ENCODE data around the gene CYP3A7. TPM values are rescaled to one million over a fixed set of nuclear protein-coding genes. Genes with fewer than 3 reads are reported as not detected.
"Not testable (repeated sequence)": the region's sequence is repeated elsewhere in the genome, so short reads cannot be mapped to it uniquely, and the experiment has no call there.

Gene CYP3A7
- total RNA-seq, 1 experiment from 2014 or later: not detected

GRCh38 chr7:99666013-99666395 lies 69.0 kb downstream of the CYP3A7 start:
- BruUV-seq (replicated peaks): no TSS peak
- H3K27me3 Mint-ChIP-seq (ENCODE audit: insufficient read depth, unreplicated experiment): no peaks in the 10 kb centered on the region
- Histone ChIP-seq H3K36me3 (ENCODE audit: control insufficient read depth, insufficient read depth, low read length) (no peaks in the 10 kb centered on the region), H3K27me3 (replicated peaks; ENCODE audit: control insufficient read depth, insufficient read depth, low read length) (no peaks in the 10 kb centered on the region), H3K4me1 (no peaks in the 10 kb centered on the region), H3K9me3 (no peaks in the 10 kb centered on the region), H3K4me3 (ENCODE audit: low read depth, low read length) (no peak overlapping the region)
- no peak for TF ChIP-seq CTCF (IDR thresholded peaks at IDR 0.05; ENCODE audit: insufficient read depth in 1 of 2, low read depth in 1 of 2, low read length in 1 of 2, severe bottlenecking in 1 of 2, unreplicated experiment in 1 of 2)
- H3K4me3 Mint-ChIP-seq (ENCODE audit: unreplicated experiment): no peak overlapping the region
- no peak for DNase-seq
- no peaks in the 10 kb centered on the region for H3K9me3 Mint-ChIP-seq (ENCODE audit: unreplicated experiment)
- POLR2A ChIA-PET: no interaction called here
- intact Hi-C loops (cut with micrococcal nuclease; ENCODE audit: unreplicated experiment): no loop called here
- no peak overlapping the region for H3K27ac Mint-ChIP-seq (ENCODE audit: unreplicated experiment)
- H3K36me3 Mint-ChIP-seq (ENCODE audit: insufficient read depth, unreplicated experiment): no peaks in the 10 kb centered on the region
- H3K4me1 Mint-ChIP-seq (ENCODE audit: low read depth, unreplicated experiment): no peaks in the 10 kb centered on the region
- CTCF ChIA-PET: no interaction called here

- DNase-seq: no peak
- H3K4me3 ChIP-seq (ENCODE audit: low read depth, low read length): no peak overlapping the region
- H3K9me3 Mint-ChIP-seq (ENCODE audit: unreplicated experiment): no peaks in the 10 kb centered on the region
- H3K36me3 Mint-ChIP-seq (ENCODE audit: insufficient read depth, unreplicated experiment): no peaks in the 10 kb centered on the region
- H3K4me1 Mint-ChIP-seq (ENCODE audit: low read depth, unreplicated experiment): no peaks in the 10 kb centered on the region
- no peak overlapping the region for H3K4me3 Mint-ChIP-seq (ENCODE audit: unreplicated experiment)
- CTCF ChIA-PET: interaction anchor here (0.6 kb wide), 1 partner anchor 19 kb away, joined by 5 read pairs; no protein-coding TSS in a partner anchor
- no TSS peak for BruUV-seq (replicated peaks)
- POLR2A ChIA-PET: no interaction called here
- intact Hi-C loops (cut with micrococcal nuclease; ENCODE audit: unreplicated experiment): no loop called here
- H3K4me1 ChIP-seq: no peaks in the 10 kb centered on the region
- H3K36me3 ChIP-seq (ENCODE audit: control insufficient read depth, insufficient read depth, low read length): no peaks in the 10 kb centered on the region
- H3K27me3 Mint-ChIP-seq (ENCODE audit: insufficient read depth, unreplicated experiment): no peaks in the 10 kb centered on the region
- no peak overlapping the region for H3K27ac Mint-ChIP-seq (ENCODE audit: unreplicated experiment)
- no peak for TF ChIP-seq CTCF (IDR thresholded peaks at IDR 0.05; ENCODE audit: insufficient read depth in 1 of 2, low read depth in 1 of 2, low read length in 1 of 2, severe bottlenecking in 1 of 2, unreplicated experiment in 1 of 2)
- H3K9me3 ChIP-seq: no peaks in the 10 kb centered on the region
- no peaks in the 10 kb centered on the region for H3K27me3 ChIP-seq (replicated peaks; ENCODE audit: control insufficient read depth, insufficient read depth, low read length)
Observed at GRCh38 chr7:99665312-99666012, 69.5 kb downstream of the CYP3A7 start.

- BruUV-seq (replicated peaks); H3K27me3 Mint-ChIP-seq (ENCODE audit: insufficient read depth, unreplicated experiment); H3K27me3 ChIP-seq (replicated peaks; ENCODE audit: control insufficient read depth, insufficient read depth, low read length); H3K4me3 Mint-ChIP-seq (ENCODE audit: unreplicated experiment); DNase-seq; H3K4me1 Mint-ChIP-seq (ENCODE audit: low read depth, unreplicated experiment); intact Hi-C loops (cut with micrococcal nuclease; ENCODE audit: unreplicated experiment); CTCF ChIA-PET; H3K27ac Mint-ChIP-seq (ENCODE audit: unreplicated experiment); POLR2A ChIA-PET; H3K36me3 Mint-ChIP-seq (ENCODE audit: insufficient read depth, unreplicated experiment); H3K4me1 ChIP-seq; H3K4me3 ChIP-seq (ENCODE audit: low read depth, low read length); H3K36me3 ChIP-seq (ENCODE audit: control insufficient read depth, insufficient read depth, low read length); H3K9me3 ChIP-seq: not testable (repeated sequence)
- peaks cover 10% of the 10 kb centered on the region for H3K9me3 Mint-ChIP-seq (ENCODE audit: unreplicated experiment)
Observed at GRCh38 chr7:99657879-99658278, 77.1 kb downstream of the CYP3A7 start.

Other genes with a start within 250 kb of the CYP3A7 start
- 29.6 and 31.8 TPM in 2 replicates for gene ZNF394, start 234.9 kb downstream of the CYP3A7 start, total RNA-seq (2022)
- gene ZKSCAN5, start 230.5 kb downstream of the CYP3A7 start, total RNA-seq (2022): 12.4 and 13.3 TPM in 2 replicates
- gene FAM200A, start 183.1 kb downstream of the CYP3A7 start, total RNA-seq (2022): 5.2 TPM in 2 replicates
- gene ZNF655, start 176.6 kb downstream of the CYP3A7 start, total RNA-seq (2022): 21.1 and 21.2 TPM in 2 replicates
- 0.27 TPM in 1 of 2 replicates, not detected in the other for gene TMEM225B, start 136.9 kb downstream of the CYP3A7 start, total RNA-seq (2022)
- 21.2 and 22.3 TPM in 2 replicates for gene ZSCAN25, start 118.2 kb downstream of the CYP3A7 start, total RNA-seq (2022)
- 2.7 and 3.7 TPM in 2 replicates for gene CYP3A5, start 55.2 kb downstream of the CYP3A7 start, total RNA-seq (2022)
- not detected in 2 replicates for gene CYP3A4, start 49.0 kb upstream of the CYP3A7 start, total RNA-seq (2022)
- not detected in 2 replicates for gene CYP3A43, start 92.8 kb upstream of the CYP3A7 start, total RNA-seq (2022)
- not detected in 2 replicates for gene OR2AE1, start 141.8 kb upstream of the CYP3A7 start, total RNA-seq (2022)
- 22.5 and 25.6 TPM in 2 replicates for gene TRIM4, start 184.3 kb upstream of the CYP3A7 start, total RNA-seq (2022)
- gene GJC3, start 194.4 kb upstream of the CYP3A7 start, total RNA-seq (2022): 0.27 TPM in 1 of 2 replicates, not detected in the other
- gene AZGP1, start 240.8 kb upstream of the CYP3A7 start, total RNA-seq (2022): not detected in 2 replicates

Measured in Caco-2 (cell line).